B cell (primary cell): ENCODE results near the gene TIAM2. TPM values are rescaled to one million over a fixed set of nuclear protein-coding genes. Genes with fewer than 3 reads are reported as not detected.

ENCODE experiments used
- ATAC-seq: fragments of 200-7000 bp; cut with Tn5 transposase; one replicate; pipeline ENCODE4 v1.10.0; 2021; ENCODE audit warnings: low read depth, mild to moderate bottlenecking, moderate number of reproducible peaks, moderate library complexity
- CTCF ChIA-PET: fragments of 350-600 bp; sonication (Branson Sonifier 250); formaldehyde crosslinking; loops from one replicate; lab custom pipeline; 2021; ENCODE audit warnings: antibody characterized with exemption, inconsistent platforms; lab: Charles Lee
- POLR2A ChIA-PET: fragments of 350-600 bp; sonication (Branson Sonifier 250); formaldehyde crosslinking; loops from one replicate; lab custom pipeline; 2021; ENCODE audit warnings: antibody characterized with exemption; lab: Charles Lee
- DNase-seq: peaks from one replicate; pipeline ENCODE4 v3.0.0; 2013
- H2AFZ ChIP-seq: 2 replicates; pipeline ENCODE4 v1.6.1; 2012; ENCODE audit warnings: mild to moderate bottlenecking, low read depth, low read length; ENCODE audit not compliant: insufficient read depth, poor library complexity, severe bottlenecking
- H3K27ac ChIP-seq, 2 donors: 1 replicate in 1 of 2; 2 replicates in 1 of 2; pipeline ENCODE4 v1.5.1; 2012 to 2013; ENCODE audit warnings: low read length in 2 of 2, mild to moderate bottlenecking in 2 of 2, moderate library complexity in 1 of 2
- H3K27me3 ChIP-seq, 4 experiments: fragments of 200-600 bp in 1 of 4; sonication (generic) in 1 of 4; replicated peaks in 1 of 4; 1 replicate in 2 of 4; 2 replicates in 2 of 4; pipeline versions ENCODE4 v1.6.1 to v1.7.0; 2013 to 2016; ENCODE audit warnings: low read length in 3 of 4, mild to moderate bottlenecking in 2 of 4, mixed read lengths in 1 of 4, moderate library complexity in 1 of 4; ENCODE audit not compliant: insufficient read depth in 4 of 4, control insufficient read depth in 3 of 4; ENCODE audit errors: control extremely low read depth in 1 of 4
- H3K36me3 ChIP-seq, 2 experiments: replicated peaks in 1 of 2; 1 replicate in 1 of 2; 2 replicates in 1 of 2; pipeline versions ENCODE4 v1.6.1 to v1.7.1; 2013; ENCODE audit warnings: low read length in 1 of 2; ENCODE audit not compliant: insufficient read depth in 2 of 2, control insufficient read depth in 1 of 2; ENCODE audit errors: control extremely low read depth in 1 of 2, extremely low read depth in 1 of 2
- H3K4me1 ChIP-seq, 2 donors: fragments of 200-600 bp in 1 of 2; sonication (generic) in 1 of 2; 1 replicate in 1 of 2; 2 replicates in 1 of 2; pipeline versions ENCODE4 v1.5.1 to v1.6.1; 2013 to 2017; ENCODE audit warnings: low read length in 2 of 2; ENCODE audit not compliant: control insufficient read depth in 2 of 2, insufficient read depth in 2 of 2
- H3K4me2 ChIP-seq: replicated peaks from 2 replicates; pipeline ENCODE3; 2012; ENCODE audit warnings: mild to moderate bottlenecking, low read depth, low read length; ENCODE audit not compliant: poor library complexity, severe bottlenecking
- H3K4me3 ChIP-seq, 5 experiments: fragments of 200-600 bp in 1 of 5; sonication (generic) in 1 of 5; 1 replicate in 3 of 5; 2 replicates in 2 of 5; pipeline versions ENCODE4 v1.5.1 to v1.7.0; 2011 to 2016; ENCODE audit warnings: low read length in 4 of 5, mild to moderate bottlenecking in 4 of 5, low read depth in 2 of 5, control low read depth in 1 of 5, moderate library complexity in 1 of 5; ENCODE audit not compliant: insufficient read depth in 1 of 5; ENCODE audit errors: control extremely low read depth in 1 of 5, extremely low read depth in 1 of 5
- H3K79me2 ChIP-seq: fragments of 200-600 bp; sonication (generic); one replicate; pipeline ENCODE4 v1.6.0; 2016; ENCODE audit warnings: low read length; ENCODE audit not compliant: control insufficient read depth, insufficient read depth
- H3K9ac ChIP-seq: fragments of 200-600 bp; sonication (generic); 2 replicates; pipeline ENCODE4 v1.6.1; 2017; ENCODE audit warnings: mild to moderate bottlenecking, low read length, moderate library complexity
- H3K9me3 ChIP-seq, 3 donors: one replicate each; pipeline versions ENCODE4 v1.6.1 to v1.7.1; 2013; ENCODE audit warnings: low read length in 2 of 3; ENCODE audit not compliant: control insufficient read depth in 2 of 3, insufficient read depth in 1 of 3; ENCODE audit errors: control extremely low read depth in 1 of 3
- H4K20me1 ChIP-seq: 2 replicates; pipeline ENCODE4 v1.6.0; 2012; ENCODE audit warnings: mild to moderate bottlenecking, low read length; ENCODE audit not compliant: insufficient read depth, control insufficient read depth, poor library complexity, severe bottlenecking
- H3K27ac Mint-ChIP-seq: one replicate; pipeline ENCODE4 v1.8.0; 2021; ENCODE audit warnings: mixed read lengths
- H3K27me3 Mint-ChIP-seq: one replicate; pipeline ENCODE4 v1.8.0; 2021; ENCODE audit warnings: mixed read lengths
- H3K4me1 Mint-ChIP-seq: one replicate; pipeline ENCODE4 v1.8.0; 2021; ENCODE audit warnings: mixed read lengths
- H3K4me3 Mint-ChIP-seq: one replicate; pipeline ENCODE4 v1.8.0; 2021; ENCODE audit warnings: mixed read lengths
- H3K9me3 Mint-ChIP-seq: one replicate; pipeline ENCODE4 v1.8.0; 2022; ENCODE audit warnings: mixed read lengths; ENCODE audit not compliant: insufficient read depth
- CTCF ChIP-seq: fragments of 200-600 bp; IDR thresholded peaks from one replicate; pipeline ENCODE4 v1.8.0; 2022; ENCODE audit warnings: antibody characterized with exemption, mild to moderate bottlenecking
- EZH2 ChIP-seq: IDR thresholded peaks from 2 replicates; pipeline ENCODE4 v1.6.1; 2012; ENCODE audit warnings: borderline replicate concordance, low read depth, mild to moderate bottlenecking, moderate library complexity, low read length; ENCODE audit not compliant: insufficient read depth, poor library complexity, severe bottlenecking
- WGBS: methylation state at CpG from one replicate; pipeline ENCODE4 v1.1.5; 2013; ENCODE audit warnings: missing lambda C conversion rate; ENCODE audit not compliant: insufficient coverage; 5-methylcytosine and 5-hydroxymethylcytosine counted together
- intact Hi-C: fragments of 100-400 bp; cut with micrococcal nuclease; formaldehyde crosslinking; loops from one replicate; pipeline ENCODE4 v1.10.0; 2022
- polyA plus RNA-seq: library from polyadenylated mRNA; depleted of rRNA; stranded (reverse); fragments of >200 nt; gene quantifications from 2 replicates; pipeline ENCODE4 v1.2.3, GENCODE V29; 2012
- total RNA-seq, 2 donors: library from RNA; stranded (reverse); fragments of 120-200 nt in 1 of 2; gene quantifications; 1 replicate in 1 of 2; 2 replicates in 1 of 2; pipeline versions ENCODE4 v1.2.3 to v1.2.4, GENCODE V29; 2013 to 2022

TIAM2 gene
- total and polyA plus RNA-seq, 2 donors (not counting 1 experiment from before 2014, with no cell fraction given): 13.1 to 18.8 TPM

GRCh38 chr6:155004017-155004416 is 8.9 kb downstream of the TIAM2 start:
- TF ChIP-seq CTCF (no peak), EZH2 (no peak)
- CTCF ChIA-PET: interaction anchor here (1.0 kb wide), 1 partner anchor 76 kb away, joined by 3 read pairs; no protein-coding TSS in a partner anchor

GRCh38 chr6:155004576-155005372 is 9.7 kb downstream of the TIAM2 start:
- no peak overlapping the region for H3K27ac ChIP-seq
- no peak for ATAC-seq
- 100% methylated on average over 5 of the region's 10 CpGs for WGBS
- Mint-ChIP-seq H3K4me1 (no peaks in the 10 kb centered on the region), H3K27me3 (no peaks in the 10 kb centered on the region), H3K9me3 (no peaks in the 10 kb centered on the region), H3K4me3 (no peak overlapping the region), H3K27ac (no peak overlapping the region)
- no peak overlapping the region for H2AFZ ChIP-seq
- CTCF ChIA-PET: interaction anchor here (1.0 kb wide), 1 partner anchor 76 kb away, joined by 3 read pairs; no protein-coding TSS in a partner anchor
- H3K79me2 ChIP-seq: no peaks in the 10 kb centered on the region
- H3K4me1 ChIP-seq: no peaks in the 10 kb centered on the region
- no peaks in the 10 kb centered on the region for H3K27me3 ChIP-seq
- no peak overlapping the region for H3K4me3 ChIP-seq
- no peak overlapping the region for H3K9ac ChIP-seq
- no peak for TF ChIP-seq CTCF
- TF ChIP-seq EZH2: no peak
- no peaks in the 10 kb centered on the region for H4K20me1 ChIP-seq
- intact Hi-C loops: no loop called here
- POLR2A ChIA-PET: no interaction called here
- H3K36me3 ChIP-seq: no peaks in the 10 kb centered on the region
- H3K4me2 ChIP-seq: no peak overlapping the region
- no peaks in the 10 kb centered on the region for H3K9me3 ChIP-seq
- no peak for DNase-seq

More at GRCh38 chr6:155004017-155004416, 8.9 kb downstream of the TIAM2 start:
- 53% methylated on average over 3 of the region's 3 CpGs for WGBS
- no peaks in the 10 kb centered on the region for H4K20me1 ChIP-seq
- H3K4me3 Mint-ChIP-seq: no peak overlapping the region
- H3K27ac Mint-ChIP-seq: no peak overlapping the region
- no peaks in the 10 kb centered on the region for H3K9me3 Mint-ChIP-seq
- no peaks in the 10 kb centered on the region for H3K79me2 ChIP-seq
- H3K27me3 Mint-ChIP-seq: no peaks in the 10 kb centered on the region
- no peak overlapping the region for H3K9ac ChIP-seq
- DNase-seq: no peak
- no peak for ATAC-seq
- H3K4me2 ChIP-seq: no peak overlapping the region
- no peaks in the 10 kb centered on the region for H3K4me1 ChIP-seq
- intact Hi-C loops: no loop called here
- no peaks in the 10 kb centered on the region for H3K27me3 ChIP-seq
- H3K4me3 ChIP-seq: no peak overlapping the region
- POLR2A ChIA-PET: no interaction called here
- H3K36me3 ChIP-seq: no peaks in the 10 kb centered on the region
- H2AFZ ChIP-seq: no peak overlapping the region
- H3K27ac ChIP-seq: no peak overlapping the region
- no peaks in the 10 kb centered on the region for H3K9me3 ChIP-seq
- H3K4me1 Mint-ChIP-seq: no peaks in the 10 kb centered on the region
